IMR-90 (cell line): Measurements from ENCODE around the gene DLD. TPM values are rescaled to one million over a fixed set of nuclear protein-coding genes. Genes with fewer than 3 reads are reported as not detected.
"Not testable (repeated sequence)": the region's sequence is repeated elsewhere in the genome, so short reads cannot be mapped to it uniquely, and the experiment has no call there.

Source experiments
- ATAC-seq: fragments of 200-7000 bp; cut with Tn5 transposase; 2 replicates; pipeline ENCODE4 v1.9.1; 2020; ENCODE audit warnings: low read depth, mild to moderate bottlenecking, moderate library complexity
- BruUV-seq: library from RNA; stranded (reverse); fragments of 400-500 nt; replicated peaks from 2 replicates; lab custom pipeline; 2021; lab: Mats Ljungman, UMichigan
- CTCF ChIA-PET: fragments of 300-600 bp; formaldehyde crosslinking; extraction: SDS; loops from one replicate; lab custom pipeline; 2021; ENCODE audit warnings: antibody characterized with exemption; lab: Yijun Ruan, JAX
- POLR2A ChIA-PET: fragments of 300-600 bp; sonication (Branson Sonifier 250); formaldehyde crosslinking; loops from one replicate; lab custom pipeline; 2022; ENCODE audit warnings: antibody characterized with exemption; ENCODE audit not compliant: unreplicated experiment; lab: Charles Lee
- DNase-seq: peaks from one replicate; pipeline ENCODE4 v3.0.0; 2013
- H2AFZ ChIP-seq: replicated peaks from 2 replicates; pipeline ENCODE3; 2013; ENCODE audit warnings: low read length, mild to moderate bottlenecking; ENCODE audit not compliant: poor library complexity
- H2AK5ac ChIP-seq: 2 replicates; pipeline ENCODE4 v1.6.1; 2013; ENCODE audit warnings: low read depth, low read length, inconsistent platforms
- H2AK9ac ChIP-seq: replicated peaks from 2 replicates; pipeline ENCODE3; 2013; ENCODE audit warnings: mild to moderate bottlenecking, low read depth, low read length, moderate library complexity; ENCODE audit not compliant: poor library complexity
- H2BK120ac ChIP-seq: 2 replicates; pipeline ENCODE4 v1.6.1; 2013; ENCODE audit warnings: low read depth, low read length, inconsistent platforms
- H2BK15ac ChIP-seq: 3 replicates; pipeline ENCODE4 v1.6.1; 2013; ENCODE audit warnings: low read depth, low read length, inconsistent platforms
- H2BK20ac ChIP-seq: 2 replicates; pipeline ENCODE4 v1.6.1; 2013; ENCODE audit warnings: low read depth, mild to moderate bottlenecking, inconsistent platforms, low read length, moderate library complexity
- H2BK5ac ChIP-seq: 2 replicates; pipeline ENCODE4 v1.6.1; 2013; ENCODE audit warnings: mild to moderate bottlenecking, low read depth, low read length, inconsistent platforms; ENCODE audit not compliant: poor library complexity, severe bottlenecking
- H3K14ac ChIP-seq: replicated peaks from 2 replicates; pipeline ENCODE4 v1.6.1; 2013; ENCODE audit warnings: low read depth, low read length, inconsistent platforms
- H3K18ac ChIP-seq: 2 replicates; pipeline ENCODE4 v1.6.1; 2013; ENCODE audit warnings: low read depth, low read length, control low read depth
- H3K23ac ChIP-seq: 2 replicates; pipeline ENCODE4 v1.6.1; 2013; ENCODE audit warnings: low read depth, low read length, inconsistent platforms
- H3K27ac ChIP-seq: 2 replicates; pipeline ENCODE4 v1.5.1; 2013; ENCODE audit warnings: mild to moderate bottlenecking, control low read depth, low read length; ENCODE audit not compliant: insufficient read depth
- H3K27me3 ChIP-seq: 2 replicates; pipeline ENCODE4 v1.6.1; 2013; ENCODE audit warnings: low read length; ENCODE audit not compliant: control insufficient read depth, insufficient read depth
- H3K36me3 ChIP-seq: 2 replicates; pipeline ENCODE4 v1.6.1; 2013; ENCODE audit warnings: low read length, mixed read lengths; ENCODE audit not compliant: control insufficient read depth, insufficient read depth
- H3K4ac ChIP-seq: 2 replicates; pipeline ENCODE4 v1.6.1; 2013; ENCODE audit warnings: low read depth, low read length, inconsistent platforms
- H3K4me1 ChIP-seq: 2 replicates; pipeline ENCODE4 v1.6.1; 2013; ENCODE audit warnings: low read length, mixed read lengths; ENCODE audit not compliant: control insufficient read depth, insufficient read depth
- H3K4me2 ChIP-seq: 2 replicates; pipeline ENCODE4 v1.6.1; 2013; ENCODE audit warnings: low read depth, mild to moderate bottlenecking, control low read depth, low read length, moderate library complexity
- H3K4me3 ChIP-seq: 2 replicates; pipeline ENCODE4 v1.5.1; 2013; ENCODE audit warnings: low read depth, mild to moderate bottlenecking, control low read depth, low read length, moderate library complexity; ENCODE audit not compliant: insufficient read depth
- H3K56ac ChIP-seq: 2 replicates; pipeline ENCODE4 v1.6.1; 2013; ENCODE audit warnings: low read length, inconsistent platforms; ENCODE audit not compliant: insufficient read depth; ENCODE audit errors: extremely low read depth
- H3K79me1 ChIP-seq, 2 experiments: 2 replicates each; pipeline ENCODE4 v1.6.1; 2013; ENCODE audit warnings: low read length in 2 of 2, inconsistent platforms in 1 of 2, low read depth in 1 of 2
- H3K9ac ChIP-seq: 2 replicates; pipeline ENCODE4 v1.6.1; 2013; ENCODE audit warnings: low read depth, low read length, control low read depth
- H3K9me1 ChIP-seq: 2 replicates; pipeline ENCODE4 v1.6.1; 2013; ENCODE audit warnings: low read length, inconsistent platforms; ENCODE audit not compliant: insufficient read depth
- H3K9me3 ChIP-seq: 2 replicates; pipeline ENCODE4 v1.6.1; 2013; ENCODE audit warnings: low read length; ENCODE audit not compliant: control insufficient read depth, insufficient read depth
- H4K20me1 ChIP-seq: 2 replicates; pipeline ENCODE4 v1.6.1; 2013; ENCODE audit warnings: low read length, inconsistent platforms; ENCODE audit not compliant: insufficient read depth
- H4K5ac ChIP-seq: 2 replicates; pipeline ENCODE4 v1.6.1; 2013; ENCODE audit warnings: mild to moderate bottlenecking, low read depth, low read length, control low read depth
- H4K8ac ChIP-seq, 2 experiments: 2 replicates each; pipeline ENCODE4 v1.6.1; 2013; ENCODE audit warnings: low read depth in 2 of 2, low read length in 2 of 2, control low read depth in 1 of 2, inconsistent platforms in 1 of 2
- H4K91ac ChIP-seq: 2 replicates; pipeline ENCODE4 v1.6.1; 2013; ENCODE audit warnings: low read depth, low read length, inconsistent platforms; ENCODE audit not compliant: insufficient read depth
- WGBS, 2 experiments: methylation state at CpG; one replicate each; pipeline versions ENCODE4 v1.1.5 to v1.1.7; 2013; ENCODE audit warnings: missing lambda C conversion rate in 2 of 2; ENCODE audit not compliant: insufficient read length in 1 of 2; ENCODE audit errors: extremely low coverage in 2 of 2; 5-methylcytosine and 5-hydroxymethylcytosine counted together
- dilution Hi-C: fragments of 300-500 bp; cut with HindIII; formaldehyde crosslinking; loops from one replicate; pipeline ENCODE4 v1.14.3; 2018; ENCODE audit warnings: low sequenced_read_pairs; ENCODE audit not compliant: unreplicated experiment
- in situ Hi-C: fragments of 300-500 bp; cut with MboI; formaldehyde crosslinking; loops from 3 replicates; pipeline ENCODE4 v1.14.3; 2019; ENCODE audit warnings: low sequenced_read_pairs, inconsistent platforms, mixed read lengths
- intact Hi-C: fragments of 100-400 bp; cut with micrococcal nuclease; formaldehyde crosslinking; loops from 2 replicates; pipeline ENCODE4 v1.10.0; 2022
- polyA plus RNA-seq, 3 experiments: library from polyadenylated mRNA; depleted of rRNA; stranded (reverse); fragments of >200 nt; gene quantifications; 2 replicates each; pipeline ENCODE4 v1.2.3, GENCODE V29; 2012; ENCODE audit warnings: low replicate concordance in 1 of 3
- total RNA-seq: library from RNA; depleted of rRNA; stranded (reverse); fragments of >200 nt; gene quantifications from 2 replicates; pipeline ENCODE4 v1.2.3, GENCODE V29; 2012

Gene DLD
- total and polyA plus RNA-seq, 2 of the 4 experiments (the other 2 are of a cell fraction) = 121 to 361 TPM

DNA sequence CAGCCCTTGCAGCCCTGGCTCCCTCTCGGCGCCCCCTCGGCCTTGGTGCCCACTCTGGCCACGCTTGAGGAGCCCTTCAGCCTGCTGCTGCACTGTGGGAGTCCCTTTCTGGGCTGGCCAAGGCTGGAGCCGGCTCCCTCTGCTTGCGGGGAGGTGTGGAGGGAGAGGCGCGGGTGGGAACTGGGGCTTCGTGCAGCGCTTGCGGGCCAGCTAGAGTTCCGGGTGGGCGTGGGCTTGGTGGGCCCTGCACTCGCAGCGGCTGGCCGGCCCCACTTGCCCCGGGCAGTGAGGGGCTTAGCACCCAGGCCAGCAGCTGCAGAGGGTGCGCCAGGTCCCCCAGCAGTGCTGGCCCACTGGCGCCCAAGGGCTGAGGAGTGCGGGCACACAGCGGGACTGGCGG is 3.2 kb upstream of the DLD start:
- H3K4me2 ChIP-seq, H3K9me3 ChIP-seq, H3K14ac ChIP-seq, H4K8ac ChIP-seq, H3K9ac ChIP-seq, CTCF ChIA-PET, H3K4ac ChIP-seq, dilution Hi-C loops, H2AFZ ChIP-seq, H4K5ac ChIP-seq, H3K23ac ChIP-seq, H3K27ac ChIP-seq, H4K91ac ChIP-seq, H3K18ac ChIP-seq, ATAC-seq, H2BK5ac ChIP-seq, H2BK15ac ChIP-seq, H2BK120ac ChIP-seq, in situ Hi-C loops, DNase-seq, H3K4me1 ChIP-seq, H2AK5ac ChIP-seq, H2BK20ac ChIP-seq, H2AK9ac ChIP-seq, H3K36me3 ChIP-seq, H3K56ac ChIP-seq, H3K9me1 ChIP-seq, BruUV-seq, POLR2A ChIA-PET, intact Hi-C loops, H3K4me3 ChIP-seq: not testable (repeated sequence)
- H3K27me3 ChIP-seq = peaks cover 13% of the 10 kb centered on the region
- H4K20me1 ChIP-seq = peaks cover 12% of the 10 kb centered on the region
- 89% methylated on average over 10 of the region's 22 CpGs; no CpG with 5 or more reads in 1 of the 2 experiments for WGBS, 2 experiments
- peaks cover 9 to 14% of the 10 kb centered on the region in 2 experiments; a peak in 3 of 4 replicates for H3K79me1 ChIP-seq
